Measurements from ENCODE around the gene CTSZ. TPM values are rescaled to one million over a fixed set of nuclear protein-coding genes. Genes with fewer than 3 reads are reported as not detected.

Gene CTSZ
- total and polyA plus RNA-seq, 2 of the 4 experiments (the other 2 are of a cell fraction) = 46.1 to 88.5 TPM

- ChIA-PET CTCF (interaction anchor here (0.6 kb wide), 1 partner anchor 56 kb away, joined by 3 read pairs; no protein-coding TSS in a partner anchor), POLR2A (ENCODE audit: unreplicated experiment) (no interaction called here)
- H2AFZ ChIP-seq (replicated peaks; ENCODE audit: low read length, poor library complexity) = no peak overlapping the region
Measured at GRCh38 chr20:58995461-58996225, 11.4 kb downstream of the CTSZ start.

More at GRCh38 chr20:58995461-58996225, 11.4 kb downstream of the CTSZ start:
- Histone ChIP-seq H4K20me1 (ENCODE audit: insufficient read depth, low read length) (peaks cover 15% of the 10 kb centered on the region), H3K18ac (ENCODE audit: low read depth, low read length) (no peak overlapping the region), H2AK9ac (replicated peaks; ENCODE audit: low read depth, low read length, poor library complexity) (peak overlapping the region; percentile 19), H3K9ac (ENCODE audit: low read depth, low read length) (no peak overlapping the region), H2BK120ac (ENCODE audit: low read depth, low read length) (no peak overlapping the region), H4K8ac (ENCODE audit: low read depth in 2 of 2, low read length in 2 of 2) (no peak overlapping the region), H2BK15ac (ENCODE audit: low read depth, low read length) (no peak overlapping the region), H3K4me2 (ENCODE audit: low read depth, low read length) (no peak overlapping the region), H3K36me3 (ENCODE audit: control insufficient read depth, insufficient read depth, low read length) (peaks cover 59% of the 10 kb centered on the region), H3K27ac (ENCODE audit: insufficient read depth, low read length) (no peak overlapping the region), H3K4ac (ENCODE audit: low read depth, low read length) (no peak overlapping the region), H3K56ac (ENCODE audit: extremely low read depth, insufficient read depth, low read length) (no peak overlapping the region), H4K5ac (ENCODE audit: low read depth, low read length) (no peak overlapping the region), H4K91ac (ENCODE audit: insufficient read depth, low read depth, low read length) (no peak overlapping the region), H2BK20ac (ENCODE audit: low read depth, low read length) (no peak overlapping the region), H3K79me1 (ENCODE audit: low read depth in 1 of 2, low read length in 2 of 2) (peaks cover 17 to 41% of the 10 kb centered on the region in 2 experiments; a peak in 3 of 4 replicates), H3K23ac (ENCODE audit: low read depth, low read length) (no peak overlapping the region), H3K4me1 (ENCODE audit: control insufficient read depth, insufficient read depth, low read length) (peaks cover 6% of the 10 kb centered on the region; the same call in 1 of the 2 replicates), H3K4me3 (ENCODE audit: insufficient read depth, low read depth, low read length) (no peak overlapping the region), H3K9me3 (ENCODE audit: control insufficient read depth, insufficient read depth, low read length) (no peaks in the 10 kb centered on the region), H2AK5ac (ENCODE audit: low read depth, low read length) (no peak overlapping the region), H3K27me3 (ENCODE audit: control insufficient read depth, insufficient read depth, low read length) (no peaks in the 10 kb centered on the region), H2BK5ac (ENCODE audit: low read depth, low read length, poor library complexity, severe bottlenecking) (no peak overlapping the region), H3K14ac (replicated peaks; ENCODE audit: low read depth, low read length) (no peak overlapping the region), H3K9me1 (ENCODE audit: insufficient read depth, low read length) (peaks cover 19% of the 10 kb centered on the region)
- TF ChIP-seq MXI1 (IDR thresholded peaks at IDR 0.05; ENCODE audit: borderline replicate concordance, low read depth, low read length) = no peak
- TF ChIP-seq RAD21 (IDR thresholded peaks at IDR 0.05; ENCODE audit: low read length) = no peak
- no peak for TF ChIP-seq RFX5 (IDR thresholded peaks at IDR 0.05; ENCODE audit: low read depth, low read length)
- no peak for TF ChIP-seq CEBPB (IDR thresholded peaks at IDR 0.05; ENCODE audit: low read depth, low read length)
- TF ChIP-seq RCOR1 (IDR thresholded peaks at IDR 0.05; ENCODE audit: insufficient replicate concordance, low read length) = no peak
- WGBS, 2 experiments (ENCODE audit: extremely low coverage in 2 of 2, insufficient read length in 1 of 2) = 92% methylated on average over 11 of the region's 18 CpGs; no CpG with 5 or more reads in 1 of the 2 experiments
- no peak for DNase-seq
- dilution Hi-C loops (cut with HindIII; ENCODE audit: low sequenced_read_pairs, unreplicated experiment) (no loop called here), in situ Hi-C loops (cut with MboI; ENCODE audit: low sequenced_read_pairs) (no loop called here), intact Hi-C loops (cut with micrococcal nuclease) (no loop called here)
- BruUV-seq (replicated peaks) = TSS peak; percentile 98
- no peak for ATAC-seq (ENCODE audit: low read depth)

All from IMR-90 (cell line).